Gastrocnemius medialis (tissue), 4 donors: ENCODE results near the gene UBB.

Experiments used
- POLR2A ChIP-seq, 2 donors: fragments of 450-650 bp; IDR thresholded peaks; one replicate each; pipeline ENCODE4 v1.6.1; 2017; ENCODE audit warnings: antibody characterized with exemption in 2 of 2, mild to moderate bottlenecking in 2 of 2, moderate library complexity in 2 of 2
- TF ChIP-seq, protein P1 (sequence below), 5 experiments: fragments of 450-650 bp in 3 of 5; fragments of 200-600 bp in 2 of 5; sonication (generic) in 2 of 5; IDR thresholded peaks in 4 of 5; conservative IDR thresholded peaks in 1 of 5; 1 replicate in 4 of 5; 2 replicates in 1 of 5; pipeline ENCODE4 v1.5.1; 2016 to 2019; ENCODE audit warnings: antibody characterized with exemption in 5 of 5, mild to moderate bottlenecking in 3 of 5, moderate library complexity in 3 of 5

DNA sequence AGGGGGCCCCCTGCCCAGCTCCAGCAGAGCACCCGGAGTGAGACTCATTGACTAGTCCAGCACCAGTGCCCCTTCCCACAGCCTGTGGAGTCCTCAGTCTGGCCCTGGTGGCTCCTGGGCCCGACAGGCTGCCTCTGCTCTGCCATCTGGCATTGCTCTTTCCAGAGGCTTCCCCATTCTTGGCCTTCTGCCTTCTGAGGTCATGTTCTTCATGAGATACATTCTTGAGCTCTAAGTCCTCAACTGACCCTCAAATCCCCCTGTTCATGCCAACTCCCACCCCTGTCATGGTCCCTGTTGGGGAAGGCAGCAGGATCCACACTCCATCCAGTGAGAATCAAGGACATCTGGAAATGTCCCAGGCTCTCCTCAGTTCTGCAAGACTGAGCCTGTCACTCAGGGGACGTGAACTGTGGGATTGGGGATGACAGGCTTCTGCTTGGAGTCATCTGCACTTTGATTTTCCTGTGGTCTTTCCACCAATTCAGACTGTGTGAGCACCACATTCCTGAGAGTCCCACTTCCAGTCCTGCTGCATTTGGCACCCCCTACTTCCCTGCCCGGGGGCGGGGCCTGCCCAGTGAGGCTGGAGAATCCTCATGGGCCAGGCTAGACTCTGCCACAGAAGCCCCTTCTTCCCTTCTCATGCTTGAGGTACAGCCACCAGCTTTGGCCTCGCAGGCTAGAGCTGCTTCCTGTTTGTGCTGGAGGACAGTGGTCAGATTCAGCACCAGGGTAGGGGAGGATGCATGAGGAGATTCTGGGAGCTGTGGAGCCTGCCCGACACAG, 37.2 kb downstream of the UBB start:
- TF ChIP-seq, protein P1, sequence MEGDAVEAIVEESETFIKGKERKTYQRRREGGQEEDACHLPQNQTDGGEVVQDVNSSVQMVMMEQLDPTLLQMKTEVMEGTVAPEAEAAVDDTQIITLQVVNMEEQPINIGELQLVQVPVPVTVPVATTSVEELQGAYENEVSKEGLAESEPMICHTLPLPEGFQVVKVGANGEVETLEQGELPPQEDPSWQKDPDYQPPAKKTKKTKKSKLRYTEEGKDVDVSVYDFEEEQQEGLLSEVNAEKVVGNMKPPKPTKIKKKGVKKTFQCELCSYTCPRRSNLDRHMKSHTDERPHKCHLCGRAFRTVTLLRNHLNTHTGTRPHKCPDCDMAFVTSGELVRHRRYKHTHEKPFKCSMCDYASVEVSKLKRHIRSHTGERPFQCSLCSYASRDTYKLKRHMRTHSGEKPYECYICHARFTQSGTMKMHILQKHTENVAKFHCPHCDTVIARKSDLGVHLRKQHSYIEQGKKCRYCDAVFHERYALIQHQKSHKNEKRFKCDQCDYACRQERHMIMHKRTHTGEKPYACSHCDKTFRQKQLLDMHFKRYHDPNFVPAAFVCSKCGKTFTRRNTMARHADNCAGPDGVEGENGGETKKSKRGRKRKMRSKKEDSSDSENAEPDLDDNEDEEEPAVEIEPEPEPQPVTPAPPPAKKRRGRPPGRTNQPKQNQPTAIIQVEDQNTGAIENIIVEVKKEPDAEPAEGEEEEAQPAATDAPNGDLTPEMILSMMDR (IDR thresholded peaks at IDR 0.05 in 4 of 5, conservative IDR thresholded peaks at IDR 0.05 in 1 of 5): no peak
- no peak for TF ChIP-seq POLR2A (IDR thresholded peaks at IDR 0.05)
